ENCODE results near the gene ADIPOR2. TPM values are rescaled to one million over a fixed set of nuclear protein-coding genes. Genes with fewer than 3 reads are reported as not detected.
"Not testable (repeated sequence)": the region's sequence is repeated elsewhere in the genome, so short reads cannot be mapped to it uniquely, and the experiment has no call there.

The ADIPOR2 gene
- total and polyA plus RNA-seq, 12 donors: 18.5 to 47.7 (median 41.6) TPM

DNA sequence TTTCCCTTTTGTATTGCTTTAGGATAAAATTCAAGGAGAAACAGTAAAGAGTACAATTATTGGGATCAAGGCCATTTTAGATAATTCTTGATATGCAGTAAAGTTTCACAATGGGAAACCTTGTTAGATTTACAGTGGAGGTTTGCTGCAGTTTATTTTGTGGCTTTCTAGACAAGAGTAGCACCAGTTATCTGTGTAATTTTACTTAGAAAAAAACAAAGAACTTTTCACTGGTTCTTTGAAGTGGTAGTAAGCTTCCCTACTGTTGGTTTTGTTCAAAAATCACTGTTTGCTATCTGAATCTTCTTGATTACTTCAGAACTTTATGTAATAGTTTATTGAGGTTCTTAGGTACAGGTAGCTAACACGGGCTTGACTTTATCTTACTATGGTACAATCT lies 42.0 kb downstream of the ADIPOR2 start:
- intact Hi-C loops (cut with DNase I): no loop called here
- Histone ChIP-seq H3K9me3 (peaks cover 0 to 3% (median 0%) of the 10 kb centered on the region in 11 donors), H3K27me3 (no peaks in the 10 kb centered on the region), H3K4me1 (peaks cover 0 to 24% (median 11%) of the 10 kb centered on the region in 9 donors), H3K27ac (no peak overlapping the region), H3K4me3 (no peak overlapping the region), H3K36me3 (peaks cover 0 to 8% (median 0%) of the 10 kb centered on the region in 9 donors)
- DNase-seq (no peak), ATAC-seq (no peak)
- WGBS, 2 donors: 74 to 83% methylated on average over 1 of the region's 1 CpG
- TF ChIP-seq, protein P1, sequence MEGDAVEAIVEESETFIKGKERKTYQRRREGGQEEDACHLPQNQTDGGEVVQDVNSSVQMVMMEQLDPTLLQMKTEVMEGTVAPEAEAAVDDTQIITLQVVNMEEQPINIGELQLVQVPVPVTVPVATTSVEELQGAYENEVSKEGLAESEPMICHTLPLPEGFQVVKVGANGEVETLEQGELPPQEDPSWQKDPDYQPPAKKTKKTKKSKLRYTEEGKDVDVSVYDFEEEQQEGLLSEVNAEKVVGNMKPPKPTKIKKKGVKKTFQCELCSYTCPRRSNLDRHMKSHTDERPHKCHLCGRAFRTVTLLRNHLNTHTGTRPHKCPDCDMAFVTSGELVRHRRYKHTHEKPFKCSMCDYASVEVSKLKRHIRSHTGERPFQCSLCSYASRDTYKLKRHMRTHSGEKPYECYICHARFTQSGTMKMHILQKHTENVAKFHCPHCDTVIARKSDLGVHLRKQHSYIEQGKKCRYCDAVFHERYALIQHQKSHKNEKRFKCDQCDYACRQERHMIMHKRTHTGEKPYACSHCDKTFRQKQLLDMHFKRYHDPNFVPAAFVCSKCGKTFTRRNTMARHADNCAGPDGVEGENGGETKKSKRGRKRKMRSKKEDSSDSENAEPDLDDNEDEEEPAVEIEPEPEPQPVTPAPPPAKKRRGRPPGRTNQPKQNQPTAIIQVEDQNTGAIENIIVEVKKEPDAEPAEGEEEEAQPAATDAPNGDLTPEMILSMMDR (IDR thresholded peaks at IDR 0.05): no peak

DNA sequence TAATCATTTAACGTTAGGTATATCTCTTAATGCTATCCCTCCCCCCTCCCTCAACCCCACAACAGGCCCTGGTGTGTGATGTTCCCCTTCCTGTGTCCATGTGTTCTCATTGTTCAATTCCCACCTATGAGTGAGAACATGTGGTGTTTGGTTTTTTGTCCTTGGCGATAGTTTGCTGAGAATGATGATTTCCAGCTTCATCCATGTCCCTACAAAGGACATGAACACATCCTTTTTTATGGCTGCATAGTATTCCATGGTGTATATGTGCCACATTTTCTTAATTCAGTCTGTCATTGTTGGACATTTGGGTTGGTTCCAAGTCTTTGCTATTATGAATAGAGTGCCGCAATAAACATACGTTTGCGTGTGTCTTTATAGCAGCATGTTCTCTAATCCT lies 42.8 kb downstream of the ADIPOR2 start:
- DNase-seq; H3K27me3 ChIP-seq; H3K27ac ChIP-seq; H3K36me3 ChIP-seq; ATAC-seq; H3K4me3 ChIP-seq; H3K9me3 ChIP-seq; intact Hi-C loops (cut with DNase I): not testable (repeated sequence)
- WGBS, 2 donors: 96 to 98% methylated on average over 5 of the region's 5 CpGs
- H3K4me1 ChIP-seq: peaks cover 0 to 32% (median 19%) of the 10 kb centered on the region in 9 donors

DNA sequence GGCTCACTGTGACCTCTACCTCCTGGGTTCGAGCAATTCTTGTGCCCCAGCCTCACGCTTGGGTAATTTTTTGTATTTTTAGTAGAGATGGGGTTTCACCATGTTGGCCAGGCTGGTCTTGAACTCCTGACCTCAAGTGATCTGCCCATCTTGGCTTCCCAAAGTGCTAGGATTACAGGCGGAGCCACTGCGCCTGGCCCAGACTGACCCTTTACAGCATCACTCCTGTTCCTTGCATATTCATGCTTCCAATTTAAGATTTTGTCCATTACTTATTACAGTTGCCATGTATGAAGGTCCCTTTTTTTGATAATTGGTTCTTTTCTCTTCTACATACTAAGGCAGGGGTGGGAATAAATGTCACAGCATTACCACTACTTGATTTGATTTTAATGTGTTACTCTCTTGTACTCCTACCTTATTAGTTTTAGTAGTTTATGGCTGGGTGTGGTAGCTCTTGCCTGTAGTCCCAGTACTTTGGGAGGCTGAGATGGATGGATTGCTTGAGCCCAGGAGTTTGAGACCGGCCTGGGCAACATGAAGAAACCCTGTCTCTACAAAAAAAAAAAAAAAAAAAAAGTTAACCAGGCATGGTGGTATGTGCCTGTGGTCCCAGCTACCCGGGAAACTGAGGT lies 46.9 kb downstream of the ADIPOR2 start:
- Histone ChIP-seq H3K27me3 (no peaks in the 10 kb centered on the region), H3K27ac (no peak overlapping the region), H3K4me1 (peaks cover 3 to 59% (median 35%) of the 10 kb centered on the region in 9 donors), H3K9me3 (peaks cover 0 to 3% (median 0%) of the 10 kb centered on the region in 11 donors), H3K4me3 (no peak overlapping the region), H3K36me3 (no peaks in the 10 kb centered on the region)
- ATAC-seq (no peak), DNase-seq (no peak)
- TF ChIP-seq, protein P1 (IDR thresholded peaks at IDR 0.05): no peak
- 84% methylated on average over 6 of the region's 6 CpGs for WGBS, 2 donors
- intact Hi-C loops (cut with DNase I): no loop called here

DNA sequence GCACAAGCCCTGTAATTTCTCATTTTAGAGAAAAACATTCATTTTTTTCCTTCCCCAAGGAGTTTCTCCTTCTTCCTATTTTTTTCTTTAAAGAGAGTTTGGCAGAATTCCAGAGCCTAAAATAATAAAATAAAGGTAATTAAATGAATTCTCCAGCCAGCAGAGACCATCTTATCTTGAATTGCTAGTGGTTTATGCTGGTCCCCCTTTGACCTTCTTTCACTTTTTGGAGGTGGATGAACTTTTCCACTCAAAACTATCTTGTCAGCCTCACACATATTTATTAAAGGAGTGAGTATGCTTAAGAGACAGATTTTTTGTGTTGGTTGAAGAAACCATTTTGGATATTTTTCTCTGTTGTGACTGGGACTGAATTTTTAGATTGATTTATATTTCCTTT lies 47.6 kb downstream of the ADIPOR2 start:
- ATAC-seq (no peak), DNase-seq (no peak)
- intact Hi-C loops (cut with DNase I): no loop called here
- H3K27ac ChIP-seq: peak overlapping the region in 1 of 10 donors; percentile 12
- peaks cover 0 to 3% (median 0%) of the 10 kb centered on the region in 11 donors for H3K9me3 ChIP-seq
- H3K4me1 ChIP-seq: peaks cover 3 to 54% (median 32%) of the 10 kb centered on the region in 9 donors
- TF ChIP-seq, protein P1 (IDR thresholded peaks at IDR 0.05): no peak
- no peaks in the 10 kb centered on the region for H3K36me3 ChIP-seq
- H3K27me3 ChIP-seq: no peaks in the 10 kb centered on the region
- no peak overlapping the region for H3K4me3 ChIP-seq

GRCh38 chr12:1739368-1739767 lies 48.5 kb downstream of the ADIPOR2 start:
- intact Hi-C loops (cut with DNase I): no loop called here
- ATAC-seq: no peak
- TF ChIP-seq, protein P1 (IDR thresholded peaks at IDR 0.05): no peak
- no peak overlapping the region for H3K4me3 ChIP-seq
- DNase-seq: no peak
- WGBS, 2 donors: 98 to 100% methylated on average over 1 of the region's 1 CpG
- no peak overlapping the region for H3K27ac ChIP-seq
- no peaks in the 10 kb centered on the region for H3K27me3 ChIP-seq
- no peaks in the 10 kb centered on the region for H3K36me3 ChIP-seq
- H3K9me3 ChIP-seq: no peaks in the 10 kb centered on the region
- peaks cover 3 to 54% (median 32%) of the 10 kb centered on the region in 9 donors for H3K4me1 ChIP-seq
